GM18868 (cell line): ENCODE measurements around the gene CPSF4L.

Experiments used
- ATAC-seq: cut with Tn5 transposase; IDR thresholded peaks from one replicate; pipeline ENCODE4 v1.9.1; 2021; ENCODE audit warnings: mild to moderate bottlenecking, moderate library complexity; ENCODE audit not compliant: unreplicated experiment

CPSF4L gene

GRCh38 chr17:73205459-73205961, 56.2 kb downstream of the CPSF4L start:
- no peak for ATAC-seq

GRCh38 chr17:73203788-73204479, 57.7 kb downstream of the CPSF4L start:
- ATAC-seq: no peak

GRCh38 chr17:73203135-73203787, 58.4 kb downstream of the CPSF4L start:
- ATAC-seq: no peak

- no peak for ATAC-seq
These were observed 60.2 kb downstream of the CPSF4L start for GRCh38 chr17:73201215-73202069.

- no peak for ATAC-seq
These were observed 61.2 kb downstream of the CPSF4L start for GRCh38 chr17:73200476-73200875.

GRCh38 chr17:73199751-73200317, 61.8 kb downstream of the CPSF4L start:
- ATAC-seq: no peak

GRCh38 chr17:73198930-73199260, 62.8 kb downstream of the CPSF4L start:
- ATAC-seq: no peak
